ENCODE measurements around the gene SEC22A.

SEC22A gene

DNA sequence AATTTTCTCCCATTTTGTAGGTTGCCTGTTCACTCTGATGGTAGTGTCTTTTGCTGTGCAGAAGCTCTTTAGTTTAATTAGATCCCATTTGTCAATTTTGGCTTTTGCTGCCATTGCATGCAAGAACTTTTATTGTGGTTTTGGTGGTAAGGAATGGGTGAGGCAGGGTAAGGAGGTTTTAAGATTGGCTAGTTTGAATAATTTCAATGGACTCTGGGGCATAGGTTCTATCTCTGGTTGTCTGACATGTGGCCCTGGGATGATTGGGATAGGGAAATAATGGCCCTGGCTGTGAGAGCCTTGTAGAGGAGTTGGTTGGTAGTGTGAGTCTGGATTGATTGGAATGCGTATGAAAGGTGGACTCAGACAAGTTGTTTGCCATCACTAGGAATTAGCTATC is 38.0 kb downstream of the SEC22A start:
- TF ChIP-seq SIN3A (IDR thresholded peaks at IDR 0.05; ENCODE audit: borderline replicate concordance, insufficient read depth, low read length) (no peak), TAF1 (IDR thresholded peaks at IDR 0.05; ENCODE audit: borderline replicate concordance, insufficient read depth, low read length) (no peak), POLR2AphosphoS5 (IDR thresholded peaks at IDR 0.05; ENCODE audit: low read depth, low read length) (no peak), FOXP2 (optimal IDR thresholded peaks at IDR 0.05; ENCODE audit: borderline replicate concordance, extremely low read depth, extremely low read length, insufficient read depth) (no peak)
- TF ChIP-seq, protein P1, sequence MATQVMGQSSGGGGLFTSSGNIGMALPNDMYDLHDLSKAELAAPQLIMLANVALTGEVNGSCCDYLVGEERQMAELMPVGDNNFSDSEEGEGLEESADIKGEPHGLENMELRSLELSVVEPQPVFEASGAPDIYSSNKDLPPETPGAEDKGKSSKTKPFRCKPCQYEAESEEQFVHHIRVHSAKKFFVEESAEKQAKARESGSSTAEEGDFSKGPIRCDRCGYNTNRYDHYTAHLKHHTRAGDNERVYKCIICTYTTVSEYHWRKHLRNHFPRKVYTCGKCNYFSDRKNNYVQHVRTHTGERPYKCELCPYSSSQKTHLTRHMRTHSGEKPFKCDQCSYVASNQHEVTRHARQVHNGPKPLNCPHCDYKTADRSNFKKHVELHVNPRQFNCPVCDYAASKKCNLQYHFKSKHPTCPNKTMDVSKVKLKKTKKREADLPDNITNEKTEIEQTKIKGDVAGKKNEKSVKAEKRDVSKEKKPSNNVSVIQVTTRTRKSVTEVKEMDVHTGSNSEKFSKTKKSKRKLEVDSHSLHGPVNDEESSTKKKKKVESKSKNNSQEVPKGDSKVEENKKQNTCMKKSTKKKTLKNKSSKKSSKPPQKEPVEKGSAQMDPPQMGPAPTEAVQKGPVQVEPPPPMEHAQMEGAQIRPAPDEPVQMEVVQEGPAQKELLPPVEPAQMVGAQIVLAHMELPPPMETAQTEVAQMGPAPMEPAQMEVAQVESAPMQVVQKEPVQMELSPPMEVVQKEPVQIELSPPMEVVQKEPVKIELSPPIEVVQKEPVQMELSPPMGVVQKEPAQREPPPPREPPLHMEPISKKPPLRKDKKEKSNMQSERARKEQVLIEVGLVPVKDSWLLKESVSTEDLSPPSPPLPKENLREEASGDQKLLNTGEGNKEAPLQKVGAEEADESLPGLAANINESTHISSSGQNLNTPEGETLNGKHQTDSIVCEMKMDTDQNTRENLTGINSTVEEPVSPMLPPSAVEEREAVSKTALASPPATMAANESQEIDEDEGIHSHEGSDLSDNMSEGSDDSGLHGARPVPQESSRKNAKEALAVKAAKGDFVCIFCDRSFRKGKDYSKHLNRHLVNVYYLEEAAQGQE (IDR thresholded peaks at IDR 0.05; ENCODE audit: insufficient read depth in 1 of 2, low read depth in 2 of 2, low read length in 2 of 2), result no peak

DNA sequence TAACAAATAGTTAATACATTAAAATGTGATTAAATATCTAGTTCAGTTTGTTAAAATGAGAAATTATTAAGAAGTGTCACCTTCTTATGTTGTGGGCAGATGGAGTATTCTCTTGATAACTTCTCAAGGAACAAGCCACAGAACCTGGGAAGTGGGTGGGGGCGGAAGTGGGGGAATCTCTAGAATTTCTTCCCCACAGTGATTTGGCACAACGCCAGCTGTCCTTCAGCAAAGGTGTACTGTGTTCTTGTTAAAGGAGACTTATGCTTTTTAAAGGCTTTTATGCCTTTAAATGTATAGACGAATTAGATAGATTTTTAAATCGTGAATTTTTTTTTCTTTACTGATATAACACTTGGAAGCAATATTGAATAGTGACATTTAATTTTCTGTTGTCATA is 42.4 kb downstream of the SEC22A start:
- TF ChIP-seq TAF1 (IDR thresholded peaks at IDR 0.05; ENCODE audit: borderline replicate concordance, insufficient read depth, low read length) (no peak), POLR2AphosphoS5 (IDR thresholded peaks at IDR 0.05; ENCODE audit: low read depth, low read length) (no peak), SIN3A (IDR thresholded peaks at IDR 0.05; ENCODE audit: borderline replicate concordance, insufficient read depth, low read length) (no peak), FOXP2 (optimal IDR thresholded peaks at IDR 0.05; ENCODE audit: borderline replicate concordance, extremely low read depth, extremely low read length, insufficient read depth) (no peak)
- TF ChIP-seq, protein P1 (IDR thresholded peaks at IDR 0.05; ENCODE audit: insufficient read depth in 1 of 2, low read depth in 2 of 2, low read length in 2 of 2), result no peak

DNA sequence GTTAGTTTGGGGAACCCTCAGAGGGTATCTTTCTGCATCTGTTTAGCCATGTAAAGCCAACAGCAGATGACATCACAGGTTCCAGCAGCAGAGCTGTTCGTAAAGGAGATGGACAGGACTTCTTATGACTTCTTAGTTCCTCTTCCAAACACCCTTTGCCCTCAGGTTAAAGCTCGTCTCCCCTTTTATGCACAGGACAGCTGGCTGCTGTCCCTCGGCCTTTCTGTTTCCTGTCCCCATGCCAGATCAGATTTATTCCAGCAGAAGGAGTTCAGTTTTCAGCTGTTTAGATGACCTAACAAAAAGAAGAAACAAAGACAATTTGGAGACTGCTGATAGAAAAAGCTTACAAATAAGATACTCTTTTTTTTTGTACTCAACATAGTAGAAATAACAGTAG is 45.1 kb downstream of the SEC22A start:
- TF ChIP-seq, protein P1 (IDR thresholded peaks at IDR 0.05; ENCODE audit: insufficient read depth in 1 of 2, low read depth in 2 of 2, low read length in 2 of 2), result no peak
- TF ChIP-seq SIN3A (IDR thresholded peaks at IDR 0.05; ENCODE audit: borderline replicate concordance, insufficient read depth, low read length) (no peak), POLR2AphosphoS5 (IDR thresholded peaks at IDR 0.05; ENCODE audit: low read depth, low read length) (no peak), TAF1 (IDR thresholded peaks at IDR 0.05; ENCODE audit: borderline replicate concordance, insufficient read depth, low read length) (no peak), FOXP2 (optimal IDR thresholded peaks at IDR 0.05; ENCODE audit: borderline replicate concordance, extremely low read depth, extremely low read length, insufficient read depth) (no peak)

DNA sequence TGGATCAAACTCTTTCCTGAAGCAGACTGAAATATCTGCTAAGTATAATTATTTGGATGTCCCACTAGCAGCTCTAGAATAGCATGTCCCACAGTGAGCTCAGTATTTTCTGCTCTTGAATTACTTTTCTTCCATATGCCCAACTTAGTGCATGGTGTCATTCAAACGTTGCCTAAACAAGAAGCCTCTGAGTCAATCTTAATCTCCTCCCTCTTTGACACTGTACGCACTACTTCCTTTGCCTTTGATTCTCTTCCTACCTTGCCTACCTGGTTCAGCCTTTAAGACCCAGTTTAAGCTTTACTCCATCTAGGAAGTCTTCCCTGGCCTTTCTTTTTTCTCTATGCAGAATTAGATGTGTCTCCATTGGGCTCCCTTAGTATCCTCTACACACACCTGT is 54.5 kb downstream of the SEC22A start:
- TF ChIP-seq, protein P1 (IDR thresholded peaks at IDR 0.05; ENCODE audit: insufficient read depth in 1 of 2, low read depth in 2 of 2, low read length in 2 of 2), result no peak
- TF ChIP-seq SIN3A (IDR thresholded peaks at IDR 0.05; ENCODE audit: borderline replicate concordance, insufficient read depth, low read length), result no peak
- TF ChIP-seq FOXP2 (optimal IDR thresholded peaks at IDR 0.05; ENCODE audit: borderline replicate concordance, extremely low read depth, extremely low read length, insufficient read depth), result no peak
- TF ChIP-seq TAF1 (IDR thresholded peaks at IDR 0.05; ENCODE audit: borderline replicate concordance, insufficient read depth, low read length), result no peak
- TF ChIP-seq POLR2AphosphoS5 (IDR thresholded peaks at IDR 0.05; ENCODE audit: low read depth, low read length), result no peak

DNA sequence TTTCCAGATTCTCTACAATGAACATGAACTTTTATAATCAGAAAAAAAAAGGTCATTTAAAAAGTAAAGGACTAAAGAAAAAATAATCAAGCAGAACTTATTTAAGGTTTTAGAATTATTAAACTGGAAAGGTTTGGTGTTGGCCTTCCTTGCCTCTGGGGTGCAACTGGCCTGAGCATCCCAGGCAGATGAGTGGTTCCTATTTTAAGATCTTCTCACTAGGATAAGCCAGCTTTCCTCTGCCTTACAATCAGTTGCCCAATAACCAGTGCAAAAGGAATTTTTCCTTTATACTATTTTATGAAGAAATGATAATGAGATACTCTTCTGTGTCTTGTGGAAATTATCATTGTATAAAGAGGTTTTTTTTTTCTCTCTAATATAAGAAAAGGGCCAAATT is 56.6 kb downstream of the SEC22A start:
- TF ChIP-seq SIN3A (IDR thresholded peaks at IDR 0.05; ENCODE audit: borderline replicate concordance, insufficient read depth, low read length) (no peak), FOXP2 (optimal IDR thresholded peaks at IDR 0.05; ENCODE audit: borderline replicate concordance, extremely low read depth, extremely low read length, insufficient read depth) (no peak), TAF1 (IDR thresholded peaks at IDR 0.05; ENCODE audit: borderline replicate concordance, insufficient read depth, low read length) (no peak), POLR2AphosphoS5 (IDR thresholded peaks at IDR 0.05; ENCODE audit: low read depth, low read length) (no peak)
- TF ChIP-seq, protein P1 (IDR thresholded peaks at IDR 0.05; ENCODE audit: insufficient read depth in 1 of 2, low read depth in 2 of 2, low read length in 2 of 2), result no peak

Data from PFSK-1 (cell line).